HEK293 (cell line): ENCODE results near the gene LPGAT1.

Experiments used
- CTCF ChIA-PET: fragments of 350-600 bp; formaldehyde crosslinking; extraction: SDS; loops from one replicate; lab custom pipeline; 2021; ENCODE audit warnings: antibody characterized with exemption; lab: Yijun Ruan, JAX
- POLR2A ChIA-PET: fragments of 300-600 bp; formaldehyde crosslinking; extraction: SDS; loops from one replicate; lab custom pipeline; 2020; ENCODE audit warnings: antibody characterized with exemption, inconsistent platforms; lab: Yijun Ruan, JAX
- H3K27ac ChIP-seq: fragments of 200-500 bp; sonication (Bioruptor generic); 2 replicates; pipeline ENCODE4 v1.5.1; 2014; ENCODE audit warnings: low read depth, low read length, control low read depth, inconsistent platforms; ENCODE audit errors: extremely low read depth
- H3K36me3 ChIP-seq, 2 experiments: fragments of 200-500 bp in 1 of 2; sonication (Bioruptor generic) in 1 of 2; 1 replicate in 1 of 2; 2 replicates in 1 of 2; pipeline ENCODE4 v1.5.1; 2014 to 2017; ENCODE audit warnings: inconsistent platforms in 2 of 2, low read length in 2 of 2; ENCODE audit not compliant: control insufficient read depth in 2 of 2, insufficient read depth in 1 of 2
- H3K4me1 ChIP-seq: fragments of 200-500 bp; sonication (Bioruptor generic); 2 replicates; pipeline ENCODE4 v1.5.1; 2014; ENCODE audit warnings: mild to moderate bottlenecking, low read length, inconsistent platforms; ENCODE audit not compliant: control insufficient read depth, insufficient read depth
- H3K4me3 ChIP-seq: 2 replicates; pipeline ENCODE4 v1.5.1; 2011; ENCODE audit warnings: low read depth, mild to moderate bottlenecking, control low read depth, low read length, moderate library complexity
- H3K9me3 ChIP-seq: fragments of 200-500 bp; sonication (Bioruptor generic); 2 replicates; pipeline ENCODE4 v1.5.1; 2014; ENCODE audit warnings: low read depth, low read length, inconsistent platforms; ENCODE audit not compliant: control insufficient read depth, insufficient read depth
- EGR2 ChIP-seq: fragments of 450-650 bp; formaldehyde crosslinking; IDR thresholded peaks from 2 replicates; pipeline ENCODE4 v1.5.1; 2016; ENCODE audit warnings: low read depth, missing biosample characterization, missing genetic modification characterization
- GLIS2 ChIP-seq: fragments of 450-650 bp; formaldehyde crosslinking; IDR thresholded peaks from 2 replicates; pipeline ENCODE4 v1.5.1; 2016; ENCODE audit warnings: missing biosample characterization, missing genetic modification characterization
- PATZ1 ChIP-seq: fragments of 450-650 bp; formaldehyde crosslinking; IDR thresholded peaks from 2 replicates; pipeline ENCODE4 v1.5.1; 2016; ENCODE audit warnings: missing biosample characterization, missing genetic modification characterization
- SP7 ChIP-seq: fragments of 450-650 bp; formaldehyde crosslinking; IDR thresholded peaks from 2 replicates; pipeline ENCODE4 v1.5.1; 2016; ENCODE audit warnings: missing biosample characterization, missing genetic modification characterization
- TRIM28 ChIP-seq: IDR thresholded peaks from 2 replicates; pipeline ENCODE4 v1.6.1; 2011; ENCODE audit warnings: low read length, control low read depth, borderline replicate concordance
- ZBTB49 ChIP-seq: fragments of 450-650 bp; formaldehyde crosslinking; IDR thresholded peaks from 2 replicates; pipeline ENCODE4 v1.5.1; 2016; ENCODE audit warnings: missing biosample characterization, missing genetic modification characterization, low read depth
- ZBTB7A ChIP-seq: fragments of 450-650 bp; formaldehyde crosslinking; IDR thresholded peaks from 2 replicates; pipeline ENCODE4 v1.5.1; 2016; ENCODE audit warnings: low read depth, missing biosample characterization, missing genetic modification characterization
- ZNF169 ChIP-seq: fragments of 450-650 bp; formaldehyde crosslinking; IDR thresholded peaks from 2 replicates; pipeline ENCODE4 v1.5.1; 2016; ENCODE audit warnings: missing biosample characterization, missing genetic modification characterization
- ZNF184 ChIP-seq: fragments of 450-650 bp; IDR thresholded peaks from 2 replicates; pipeline ENCODE4 v1.5.1; 2018; ENCODE audit warnings: missing biosample characterization, mild to moderate bottlenecking, missing genetic modification characterization
- ZNF2 ChIP-seq: fragments of 450-650 bp; formaldehyde crosslinking; IDR thresholded peaks from 2 replicates; pipeline ENCODE4 v1.5.1; 2016; ENCODE audit warnings: missing biosample characterization, missing genetic modification characterization
- ZNF391 ChIP-seq: fragments of 450-650 bp; formaldehyde crosslinking; IDR thresholded peaks from 2 replicates; pipeline ENCODE4 v1.5.1; 2016; ENCODE audit warnings: low read depth, missing biosample characterization, missing genetic modification characterization, borderline replicate concordance
- ZNF394 ChIP-seq: fragments of 450-650 bp; formaldehyde crosslinking; IDR thresholded peaks from 2 replicates; pipeline ENCODE4 v1.5.1; 2016; ENCODE audit warnings: missing biosample characterization, missing genetic modification characterization, mild to moderate bottlenecking, moderate library complexity, borderline replicate concordance
- ZNF473 ChIP-seq: fragments of 450-650 bp; formaldehyde crosslinking; IDR thresholded peaks from 2 replicates; pipeline ENCODE4 v1.5.1; 2017; ENCODE audit warnings: missing biosample characterization, missing genetic modification characterization
- ZNF48 ChIP-seq: fragments of 450-650 bp; formaldehyde crosslinking; IDR thresholded peaks from 2 replicates; pipeline ENCODE4 v1.5.1; 2016; ENCODE audit warnings: missing biosample characterization, missing genetic modification characterization
- ZNF529 ChIP-seq: fragments of 450-650 bp; formaldehyde crosslinking; IDR thresholded peaks from 2 replicates; pipeline ENCODE4 v1.5.1; 2017; ENCODE audit warnings: missing genetic modification characterization, missing biosample characterization; ENCODE audit not compliant: insufficient replicate concordance
- ZNF561 ChIP-seq: fragments of 450-650 bp; IDR thresholded peaks from 2 replicates; pipeline ENCODE4 v1.5.1; 2018; ENCODE audit warnings: missing biosample characterization, missing genetic modification characterization, borderline replicate concordance
- ZNF624 ChIP-seq: fragments of 450-650 bp; formaldehyde crosslinking; IDR thresholded peaks from 2 replicates; pipeline ENCODE4 v1.5.1; 2017; ENCODE audit warnings: missing biosample characterization, missing genetic modification characterization
- ZNF776 ChIP-seq: fragments of 450-650 bp; formaldehyde crosslinking; IDR thresholded peaks from 2 replicates; pipeline ENCODE4 v1.5.0; 2017; ENCODE audit warnings: missing biosample characterization, missing genetic modification characterization, borderline replicate concordance
- ZNF830 ChIP-seq: fragments of 450-650 bp; IDR thresholded peaks from 2 replicates; pipeline ENCODE4 v1.5.0; 2018; ENCODE audit warnings: missing biosample characterization, missing genetic modification characterization, low read depth, mild to moderate bottlenecking, moderate library complexity
- ZSCAN16 ChIP-seq: fragments of 450-650 bp; formaldehyde crosslinking; IDR thresholded peaks from 2 replicates; pipeline ENCODE4 v1.5.1; 2016; ENCODE audit warnings: missing biosample characterization, missing genetic modification characterization
- ZSCAN18 ChIP-seq: fragments of 450-650 bp; formaldehyde crosslinking; IDR thresholded peaks from 2 replicates; pipeline ENCODE4 v1.5.1; 2016; ENCODE audit warnings: missing biosample characterization, missing genetic modification characterization
- ZXDB ChIP-seq: fragments of 450-650 bp; formaldehyde crosslinking; IDR thresholded peaks from 2 replicates; pipeline ENCODE4 v1.5.1; 2016; ENCODE audit warnings: missing biosample characterization, missing genetic modification characterization
- TF ChIP-seq, protein P1 (sequence below): fragments of 450-650 bp; formaldehyde crosslinking; IDR thresholded peaks from 2 replicates; pipeline ENCODE4 v1.5.1; 2016; ENCODE audit warnings: missing biosample characterization, missing genetic modification characterization
- TF ChIP-seq, protein P2 (sequence below): fragments of 450-650 bp; formaldehyde crosslinking; IDR thresholded peaks from 2 replicates; pipeline ENCODE4 v1.5.1; 2017; ENCODE audit warnings: missing biosample characterization, missing genetic modification characterization

The LPGAT1 gene

GRCh38 chr1:211783266-211783665 lies 47.3 kb downstream of the LPGAT1 start (continued):
- TF ChIP-seq, protein P1, sequence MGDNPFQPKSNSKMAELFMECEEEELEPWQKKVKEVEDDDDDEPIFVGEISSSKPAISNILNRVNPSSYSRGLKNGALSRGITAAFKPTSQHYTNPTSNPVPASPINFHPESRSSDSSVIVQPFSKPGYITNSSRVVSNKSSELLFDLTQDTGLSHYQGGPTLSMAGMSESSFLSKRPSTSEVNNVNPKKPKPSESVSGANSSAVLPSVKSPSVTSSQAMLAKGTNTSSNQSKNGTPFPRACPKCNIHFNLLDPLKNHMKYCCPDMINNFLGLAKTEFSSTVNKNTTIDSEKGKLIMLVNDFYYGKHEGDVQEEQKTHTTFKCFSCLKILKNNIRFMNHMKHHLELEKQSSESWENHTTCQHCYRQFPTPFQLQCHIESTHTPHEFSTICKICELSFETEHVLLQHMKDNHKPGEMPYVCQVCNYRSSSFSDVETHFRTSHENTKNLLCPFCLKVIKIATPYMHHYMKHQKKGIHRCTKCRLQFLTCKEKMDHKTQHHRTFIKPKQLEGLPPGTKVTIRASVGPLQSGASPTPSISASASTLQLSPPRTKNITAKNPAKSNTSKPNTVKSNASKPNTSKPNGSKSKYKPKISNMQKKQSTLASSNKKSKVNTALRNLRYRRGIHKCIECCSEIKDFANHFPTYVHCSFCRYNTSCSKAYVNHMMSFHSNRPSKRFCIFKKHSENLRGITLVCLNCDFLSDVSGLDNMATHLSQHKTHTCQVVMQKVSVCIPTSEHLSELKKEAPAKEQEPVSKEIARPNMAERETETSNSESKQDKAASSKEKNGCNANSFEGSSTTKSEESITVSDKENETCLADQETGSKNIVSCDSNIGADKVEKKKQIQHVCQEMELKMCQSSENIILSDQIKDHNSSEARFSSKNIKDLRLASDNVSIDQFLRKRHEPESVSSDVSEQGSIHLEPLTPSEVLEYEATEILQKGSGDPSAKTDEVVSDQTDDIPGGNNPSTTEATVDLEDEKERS, result no peak
- TF ChIP-seq, all 188 proteins: peak for 0

- TF ChIP-seq ZBTB49 (no peak), ZNF391 (tag by site-specific recombination) (no peak), ZNF529 (tag by site-specific recombination) (no peak), SP7 (tag by site-specific recombination) (no peak), ZNF48 (tag by site-specific recombination) (no peak), ZNF169 (no peak), ZNF2 (no peak), ZNF830 (no peak), PATZ1 (no peak), ZBTB7A (tag by site-specific recombination) (no peak), EGR2 (tag by site-specific recombination) (no peak), ZNF561 (no peak)
- TF ChIP-seq, all 188 proteins: peak for 0
- H3K27ac ChIP-seq, result no peak overlapping the region
- H3K9me3 ChIP-seq, result no peaks in the 10 kb centered on the region
- H3K36me3 ChIP-seq, result peaks cover 8 to 32% of the 10 kb centered on the region in 2 experiments
- ChIA-PET POLR2A (no interaction called here), CTCF (interaction anchor here (0.7 to 0.8 kb wide), 2 partner anchors 52 to 100 kb away, joined by 3 to 4 read pairs; no protein-coding TSS in a partner anchor)
- no peak overlapping the region for H3K4me3 ChIP-seq
- peaks cover 7% of the 10 kb centered on the region; the same call in 1 of the 2 replicates for H3K4me1 ChIP-seq
Measured at GRCh38 chr1:211781260-211781659, 49.3 kb downstream of the LPGAT1 start.

DNA sequence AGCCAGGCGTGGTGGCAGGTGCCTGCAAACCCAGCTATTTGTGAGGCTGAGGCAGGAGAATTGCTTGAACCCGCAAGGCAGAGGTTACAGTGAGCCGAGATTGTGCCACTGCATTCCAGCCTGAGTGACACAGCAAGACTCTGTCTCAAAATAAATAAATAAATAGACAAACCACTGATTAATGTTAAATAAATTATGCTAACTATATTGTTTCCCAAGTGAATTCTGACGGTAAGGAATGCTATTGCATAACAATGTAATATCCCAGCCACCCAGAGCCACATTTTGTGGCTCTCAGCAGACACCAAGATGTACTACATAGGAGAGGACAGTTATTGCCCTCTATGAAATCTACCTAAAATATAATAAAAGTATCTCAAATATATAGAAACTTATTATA lies 55.4 kb downstream of the LPGAT1 start:
- Histone ChIP-seq H3K9me3 (no peaks in the 10 kb centered on the region), H3K4me3 (no peak overlapping the region), H3K4me1 (no peaks in the 10 kb centered on the region), H3K27ac (no peak overlapping the region), H3K36me3 (peaks cover 13 to 19% of the 10 kb centered on the region in 2 experiments)
- ChIA-PET CTCF (no interaction called here), POLR2A (no interaction called here)
- TF ChIP-seq ZSCAN18 (tag by site-specific recombination) (no peak), ZXDB (tag by site-specific recombination) (no peak), ZNF473 (tag by site-specific recombination) (no peak), ZNF394 (tag by site-specific recombination) (no peak), ZSCAN16 (tag by site-specific recombination) (no peak), ZNF48 (tag by site-specific recombination) (no peak), ZNF184 (tag by site-specific recombination) (no peak), ZNF624 (tag by site-specific recombination) (no peak), TRIM28 (no peak), ZNF776 (tag by site-specific recombination) (no peak), GLIS2 (tag by site-specific recombination) (no peak)
- TF ChIP-seq, protein P2, sequence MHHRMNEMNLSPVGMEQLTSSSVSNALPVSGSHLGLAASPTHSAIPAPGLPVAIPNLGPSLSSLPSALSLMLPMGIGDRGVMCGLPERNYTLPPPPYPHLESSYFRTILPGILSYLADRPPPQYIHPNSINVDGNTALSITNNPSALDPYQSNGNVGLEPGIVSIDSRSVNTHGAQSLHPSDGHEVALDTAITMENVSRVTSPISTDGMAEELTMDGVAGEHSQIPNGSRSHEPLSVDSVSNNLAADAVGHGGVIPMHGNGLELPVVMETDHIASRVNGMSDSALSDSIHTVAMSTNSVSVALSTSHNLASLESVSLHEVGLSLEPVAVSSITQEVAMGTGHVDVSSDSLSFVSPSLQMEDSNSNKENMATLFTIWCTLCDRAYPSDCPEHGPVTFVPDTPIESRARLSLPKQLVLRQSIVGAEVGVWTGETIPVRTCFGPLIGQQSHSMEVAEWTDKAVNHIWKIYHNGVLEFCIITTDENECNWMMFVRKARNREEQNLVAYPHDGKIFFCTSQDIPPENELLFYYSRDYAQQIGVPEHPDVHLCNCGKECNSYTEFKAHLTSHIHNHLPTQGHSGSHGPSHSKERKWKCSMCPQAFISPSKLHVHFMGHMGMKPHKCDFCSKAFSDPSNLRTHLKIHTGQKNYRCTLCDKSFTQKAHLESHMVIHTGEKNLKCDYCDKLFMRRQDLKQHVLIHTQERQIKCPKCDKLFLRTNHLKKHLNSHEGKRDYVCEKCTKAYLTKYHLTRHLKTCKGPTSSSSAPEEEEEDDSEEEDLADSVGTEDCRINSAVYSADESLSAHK (tag by site-specific recombination), result no peak
